NCI-H1930 (cell line): ENCODE data around the gene ADK.
"Not testable (repeated sequence)": the region's sequence is repeated elsewhere in the genome, so short reads cannot be mapped to it uniquely, and the experiment has no call there.

Experiments
- DNase-seq, 2 experiments: peaks; one replicate each; lab custom pipeline; 2025; lab: John Stamatoyannopoulos, UW

ADK gene

GRCh38 chr10:74306227-74306982 is 155.4 kb downstream of the ADK start:
- DNase-seq = no peak

GRCh38 chr10:74307061-74307651 is 156.1 kb downstream of the ADK start:
- DNase-seq = no peak

DNA sequence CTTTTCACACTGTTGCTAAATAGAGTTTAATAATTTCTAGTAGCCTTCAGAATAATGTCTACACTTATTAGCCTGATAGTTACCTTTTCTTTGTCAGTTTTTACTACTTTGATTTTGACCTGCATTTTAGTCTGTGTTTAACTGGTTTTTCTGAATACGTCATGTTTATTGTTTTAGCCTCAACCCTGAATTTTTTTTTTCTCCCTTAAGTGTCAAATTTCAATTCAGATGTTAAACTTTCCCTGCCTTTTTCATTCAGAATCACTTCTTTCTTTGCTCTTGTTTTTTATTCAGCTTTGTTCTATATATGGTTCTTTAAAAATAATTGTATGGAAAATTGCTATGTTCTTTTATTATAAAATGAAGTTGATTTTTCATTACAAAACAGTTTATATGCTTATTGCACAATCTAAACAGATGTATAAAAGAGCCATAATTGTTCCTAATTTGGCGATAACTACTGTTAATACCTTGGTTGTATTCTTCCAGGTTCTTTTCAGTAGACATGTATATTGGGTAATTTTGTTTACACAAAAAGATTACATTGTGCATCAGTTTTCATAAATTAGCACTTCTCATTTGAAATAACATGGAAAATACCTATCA is 159.7 kb downstream of the ADK start:
- peak; percentile 17 to 58 for DNase-seq

DNA sequence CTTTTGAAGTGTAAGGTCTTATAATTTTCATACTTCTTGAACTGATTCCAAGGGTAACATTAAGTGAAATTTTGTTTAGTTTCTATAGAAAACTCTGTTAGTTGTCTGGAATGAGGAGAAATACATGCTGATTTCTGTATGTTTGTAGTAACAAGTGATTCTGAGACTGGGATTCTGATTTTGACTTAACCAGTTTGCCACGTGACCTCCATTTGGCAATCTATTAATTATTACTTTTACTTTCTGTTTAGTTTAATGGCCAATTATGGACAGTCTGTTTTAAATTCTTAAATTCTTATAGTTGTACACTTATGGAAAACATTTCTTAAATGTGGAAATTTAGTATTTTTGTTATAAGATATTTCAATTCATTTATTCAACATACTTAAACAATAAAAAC is 163.1 kb downstream of the ADK start:
- no peak for DNase-seq

DNA sequence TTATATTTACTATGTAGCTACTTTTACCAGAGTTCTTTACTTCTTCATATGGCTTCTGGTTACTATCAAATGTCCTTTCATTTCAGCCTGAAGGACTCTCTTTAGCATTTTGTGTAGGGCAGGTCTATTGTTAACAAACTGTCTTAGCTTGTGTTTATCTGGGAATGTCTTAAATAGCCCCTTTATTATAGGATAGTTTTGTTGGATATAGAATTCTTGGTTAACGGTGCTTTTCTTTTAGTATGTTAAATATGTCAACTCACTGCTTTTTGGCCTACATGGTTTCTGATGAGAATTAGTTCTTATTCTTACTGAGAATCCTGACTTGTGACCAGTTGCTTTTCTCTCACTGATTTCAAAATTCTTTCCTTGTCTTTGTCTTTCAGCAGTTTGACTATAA is 169.0 kb downstream of the ADK start:
- no peak for DNase-seq

GRCh38 chr10:74320717-74321116 is 169.7 kb downstream of the ADK start:
- no peak for DNase-seq

- DNase-seq = no peak
These were observed 171.1 kb downstream of the ADK start for GRCh38 chr10:74322141-74322540.

- DNase-seq = no peak
These were observed 171.5 kb downstream of the ADK start for GRCh38 chr10:74322565-74322964.

- no peak for DNase-seq
These were observed 177.4 kb downstream of the ADK start for GRCh38 chr10:74328388-74328787.

DNA sequence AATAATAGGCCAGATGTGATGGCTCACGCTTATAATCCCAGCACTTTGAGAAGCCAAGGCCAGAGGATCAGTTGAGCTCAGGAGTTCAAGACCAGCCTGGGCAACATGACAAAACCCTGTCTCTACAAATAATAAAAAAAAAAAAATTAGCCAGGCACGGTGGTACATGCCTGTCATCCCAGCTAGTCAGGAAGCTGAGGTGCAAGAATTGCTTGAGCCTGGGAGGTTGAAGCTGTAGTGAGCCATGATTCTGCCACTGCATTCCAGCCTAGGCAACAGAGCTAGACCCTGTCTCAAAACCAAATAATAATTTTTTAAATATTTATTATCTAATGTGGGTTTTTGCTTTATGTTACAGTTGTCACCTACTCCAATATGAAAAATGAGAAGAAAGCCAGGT is 178.9 kb downstream of the ADK start:
- DNase-seq = no peak

- no peak for DNase-seq
These were observed 179.6 kb downstream of the ADK start for GRCh38 chr10:74330646-74331045.

DNA sequence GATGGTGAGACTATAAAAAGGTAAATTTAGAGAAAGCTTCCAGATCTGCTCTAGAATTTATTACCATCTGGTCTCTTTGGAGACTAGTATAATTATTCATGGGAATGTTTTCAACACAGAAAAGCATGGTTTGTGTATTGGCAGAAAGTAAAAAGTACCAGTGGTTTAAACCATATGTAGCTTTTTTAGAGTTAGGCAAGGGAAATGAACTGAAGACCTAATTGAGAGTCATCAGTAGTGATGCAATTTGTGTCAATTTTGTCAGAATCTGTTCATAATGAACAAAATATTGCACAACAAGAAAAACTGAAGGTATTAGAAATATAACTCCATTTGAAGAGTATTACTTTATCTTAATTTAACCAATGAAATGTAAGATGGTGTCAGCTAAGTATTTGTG is 181.4 kb downstream of the ADK start:
- no peak for DNase-seq

- no peak for DNase-seq
These were observed 182.2 kb downstream of the ADK start for GRCh38 chr10:74333174-74333573.

- DNase-seq = no peak
These were observed 183.2 kb downstream of the ADK start for GRCh38 chr10:74334221-74334620.

DNA sequence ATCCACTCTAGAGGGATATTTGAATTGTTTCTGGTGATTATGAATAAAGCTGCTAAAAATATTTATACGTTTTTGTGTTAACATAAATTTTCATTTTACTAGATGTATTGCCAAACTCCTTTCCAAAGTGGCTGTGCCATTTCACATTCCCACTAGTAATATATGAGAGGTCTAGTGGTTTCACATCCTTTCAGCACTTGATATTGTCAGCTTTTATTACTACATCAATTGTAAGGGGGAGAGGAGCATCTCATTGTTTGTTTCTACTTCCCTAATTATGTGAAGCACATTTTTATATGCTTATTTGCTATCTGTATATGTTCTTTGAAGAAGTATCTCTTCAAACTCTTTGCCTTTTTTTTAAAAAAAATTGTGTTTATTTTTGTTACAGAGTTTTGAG is 184.5 kb downstream of the ADK start:
- no peak for DNase-seq

GRCh38 chr10:74337330-74338016 is 186.5 kb downstream of the ADK start:
- no peak for DNase-seq

GRCh38 chr10:74342991-74343390 is 192.0 kb downstream of the ADK start:
- no peak for DNase-seq

- no peak for DNase-seq
These were observed 192.8 kb downstream of the ADK start for GRCh38 chr10:74343804-74344203.

DNA sequence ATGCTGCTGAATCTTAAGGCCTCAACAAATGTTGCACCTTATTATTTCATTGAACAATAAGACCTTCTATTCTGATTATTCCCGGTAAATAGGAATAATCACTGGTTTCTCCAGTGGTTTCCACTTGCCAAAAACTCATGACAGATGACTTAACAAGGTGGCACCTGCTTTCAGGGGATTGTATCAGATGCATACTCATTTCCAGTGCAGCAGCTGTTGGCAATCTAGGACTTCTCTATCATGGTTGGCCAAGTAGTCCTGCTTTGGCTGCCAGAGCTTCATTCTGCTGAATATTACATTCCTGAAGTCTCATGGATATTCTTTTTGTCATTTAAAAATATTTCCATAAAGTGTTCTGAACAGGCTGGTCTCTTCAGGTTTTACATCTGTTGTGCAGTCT is 193.3 kb downstream of the ADK start:
- no peak for DNase-seq

DNA sequence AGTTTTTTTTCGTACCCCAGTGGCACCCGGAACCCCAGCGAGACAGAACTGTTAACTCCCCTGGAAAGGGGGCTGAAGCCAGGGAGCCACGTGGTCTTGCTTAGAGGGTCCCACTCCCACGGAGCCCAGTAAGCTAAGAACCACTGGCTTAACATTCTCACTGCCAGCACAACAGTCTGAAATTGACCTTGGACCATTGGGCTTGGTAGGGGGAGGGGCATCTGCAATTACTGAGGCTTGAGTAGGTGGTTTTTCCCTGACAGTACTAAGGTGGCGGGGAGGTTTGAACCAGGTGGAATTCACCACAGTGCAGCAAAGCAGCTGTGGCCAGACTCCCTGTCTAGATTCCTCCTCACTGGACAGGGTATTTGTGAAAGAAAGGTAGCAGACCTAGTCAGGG is 196.5 kb downstream of the ADK start:
- no peak for DNase-seq

- DNase-seq = not testable (repeated sequence)
These were observed 202.0 kb downstream of the ADK start for GRCh38 chr10:74353021-74353420.

DNA sequence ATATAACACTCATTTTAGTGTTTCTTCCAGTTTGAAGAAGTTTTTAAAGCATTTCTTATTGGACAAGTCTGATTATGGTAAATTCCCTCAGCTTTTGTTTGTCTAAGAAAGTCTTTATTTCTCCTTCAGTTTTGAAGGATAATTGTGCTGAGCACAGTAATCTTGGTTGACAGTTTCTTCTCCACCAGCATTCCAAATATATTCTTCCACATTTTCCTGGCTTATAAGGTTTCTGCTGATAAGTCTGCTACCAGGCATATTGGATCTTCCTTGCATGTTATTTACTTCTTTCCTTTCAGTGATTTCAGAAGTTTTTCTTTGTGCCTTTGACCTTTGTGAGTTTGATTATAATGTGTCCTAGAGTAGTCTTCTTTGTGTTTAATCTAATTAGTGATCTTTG is 210.7 kb downstream of the ADK start:
- no peak for DNase-seq

GRCh38 chr10:74363727-74364126 is 212.7 kb downstream of the ADK start:
- no peak for DNase-seq
